ENCODE data around the gene LYSMD2.

LYSMD2 gene

GRCh38 chr15:51751697-51752683 lies 14.5 kb upstream of the LYSMD2 start:
- peak in 1 of 2 donors; percentile 11 for DNase-seq

GRCh38 chr15:51750792-51751696 lies 13.6 kb upstream of the LYSMD2 start, which contains the start of gene TMOD2:
Gene TMOD2, plus strand, starts transcription at chr15:51751597. Its CDS starts 14,845 bp downstream, at chr15:51766442.
- peak; percentile 42 to 45 for DNase-seq

DNA sequence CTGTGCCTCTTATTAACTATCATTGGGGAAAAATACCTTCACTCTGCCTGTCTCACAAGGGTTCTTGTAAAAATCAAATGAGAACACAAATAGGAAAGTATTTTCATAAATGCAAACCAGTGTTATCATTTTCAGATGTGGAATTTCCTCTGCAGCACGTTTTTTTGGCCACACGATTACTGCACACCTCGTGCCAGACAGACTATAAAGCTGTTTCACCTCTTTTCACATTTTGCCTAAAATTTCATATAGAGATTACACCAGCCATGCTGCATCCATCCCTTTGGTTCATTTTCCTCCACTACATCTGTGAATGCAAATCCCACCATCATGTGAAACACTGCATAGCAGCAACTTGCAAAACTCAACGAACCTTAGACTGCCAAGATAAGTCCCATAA lies 12.7 kb upstream of the LYSMD2 start:
- no peak for DNase-seq

- no peak for DNase-seq
Measured at GRCh38 chr15:51749307-51749706, 11.9 kb upstream of the LYSMD2 start.

DNA sequence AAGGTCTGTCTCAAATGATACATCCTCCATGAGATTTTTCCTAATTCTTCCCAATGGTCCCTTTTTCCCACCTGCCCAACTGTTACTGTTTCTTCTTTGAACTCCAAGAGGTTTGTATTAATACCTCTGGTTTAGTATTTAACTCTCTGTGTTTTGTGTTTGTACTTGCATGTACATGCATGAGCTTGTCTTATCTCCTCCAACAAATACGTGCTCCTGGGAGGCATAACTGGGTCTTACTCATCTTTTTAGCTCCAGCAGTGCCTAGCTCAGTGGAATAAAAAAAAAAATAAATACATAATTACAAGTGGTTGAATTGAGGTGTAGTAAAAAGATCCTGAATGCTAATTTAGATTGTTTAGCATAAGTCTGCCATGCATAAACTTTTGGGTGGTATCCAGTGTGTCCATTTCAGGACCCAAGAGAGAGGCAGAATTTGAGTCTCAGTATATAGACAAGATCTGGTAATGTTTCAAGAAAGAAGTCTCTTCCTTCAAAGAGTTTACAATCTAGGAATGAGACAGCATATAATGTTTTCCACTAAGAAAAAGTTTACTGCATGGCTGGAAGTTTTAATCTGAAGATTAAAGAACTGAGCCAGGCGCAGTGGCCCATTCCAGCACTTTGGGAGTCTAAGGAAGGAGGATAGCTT lies 1.7 kb upstream of the LYSMD2 start:
- DNase-seq = no peak

- no peak for DNase-seq
Measured at GRCh38 chr15:51738553-51738952, 1.1 kb upstream of the LYSMD2 start.

GRCh38 chr15:51736751-51737521 lies 519 bp downstream of the LYSMD2 start:
- DNase-seq = peak; percentile 58 to 60

- DNase-seq = no peak
Measured at GRCh38 chr15:51736069-51736468, 1.4 kb downstream of the LYSMD2 start.

- peak; percentile 20 to 27 for DNase-seq
Measured at GRCh38 chr15:51735228-51736010, 2.0 kb downstream of the LYSMD2 start.

DNA sequence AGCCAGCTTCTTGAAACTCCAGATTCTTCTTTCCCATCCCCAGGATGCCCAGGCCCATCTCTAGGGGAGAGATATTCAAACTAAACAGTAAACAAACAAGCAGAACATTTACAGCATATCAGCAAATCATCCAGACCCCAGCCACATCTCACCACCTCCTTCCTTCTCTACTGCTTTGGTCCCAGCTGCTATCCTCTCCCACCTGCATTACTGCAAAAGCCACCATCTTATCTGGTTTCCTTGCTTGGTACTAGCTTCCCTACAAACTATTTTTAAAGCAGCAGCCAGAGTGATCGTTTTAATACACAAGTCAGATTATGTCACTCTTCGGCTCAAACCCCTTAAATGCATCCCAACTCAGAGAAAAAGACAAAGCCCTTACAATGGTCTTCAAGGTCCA lies 4.8 kb downstream of the LYSMD2 start:
- no peak for DNase-seq

- peak; percentile 27 to 35 for DNase-seq
Measured at GRCh38 chr15:51731549-51732267, 5.7 kb downstream of the LYSMD2 start.

DNA sequence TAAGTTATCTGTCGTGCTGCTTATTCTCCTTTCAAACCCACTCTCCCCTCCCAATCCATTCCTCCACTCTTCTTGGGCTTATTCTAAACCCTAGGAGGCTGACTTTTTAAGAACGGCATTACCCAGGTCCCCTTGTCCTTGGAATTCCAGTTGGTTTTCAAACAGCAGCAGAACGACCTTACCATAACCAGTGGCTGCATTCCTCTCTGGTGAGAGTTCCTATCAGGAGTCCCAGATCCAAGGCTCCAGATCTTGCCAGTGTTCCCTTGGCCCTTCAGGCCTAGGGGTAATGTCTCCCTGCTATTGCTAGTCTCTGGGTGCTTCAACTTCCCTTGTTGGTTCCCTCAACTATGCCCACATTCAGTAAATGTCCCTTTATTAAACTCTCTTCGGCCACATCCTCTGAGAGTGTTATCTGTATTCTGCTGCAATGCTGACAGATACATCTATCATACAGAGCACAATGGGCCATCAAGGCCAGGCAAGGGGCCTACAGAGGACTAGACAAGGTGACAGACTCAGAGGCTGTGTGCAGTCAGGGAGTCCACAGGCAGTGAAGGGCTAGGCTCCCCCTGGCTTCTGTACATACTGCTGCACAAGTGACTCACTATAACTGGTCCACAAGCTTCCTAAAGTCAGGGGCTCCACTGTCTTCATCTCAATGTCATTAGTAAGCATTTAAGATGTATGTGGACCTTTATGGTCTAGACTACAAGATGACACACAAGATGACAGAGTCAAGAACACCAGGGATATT lies 10.1 kb downstream of the LYSMD2 start:
- DNase-seq = peak in 1 of 2 donors; percentile 22

DNA sequence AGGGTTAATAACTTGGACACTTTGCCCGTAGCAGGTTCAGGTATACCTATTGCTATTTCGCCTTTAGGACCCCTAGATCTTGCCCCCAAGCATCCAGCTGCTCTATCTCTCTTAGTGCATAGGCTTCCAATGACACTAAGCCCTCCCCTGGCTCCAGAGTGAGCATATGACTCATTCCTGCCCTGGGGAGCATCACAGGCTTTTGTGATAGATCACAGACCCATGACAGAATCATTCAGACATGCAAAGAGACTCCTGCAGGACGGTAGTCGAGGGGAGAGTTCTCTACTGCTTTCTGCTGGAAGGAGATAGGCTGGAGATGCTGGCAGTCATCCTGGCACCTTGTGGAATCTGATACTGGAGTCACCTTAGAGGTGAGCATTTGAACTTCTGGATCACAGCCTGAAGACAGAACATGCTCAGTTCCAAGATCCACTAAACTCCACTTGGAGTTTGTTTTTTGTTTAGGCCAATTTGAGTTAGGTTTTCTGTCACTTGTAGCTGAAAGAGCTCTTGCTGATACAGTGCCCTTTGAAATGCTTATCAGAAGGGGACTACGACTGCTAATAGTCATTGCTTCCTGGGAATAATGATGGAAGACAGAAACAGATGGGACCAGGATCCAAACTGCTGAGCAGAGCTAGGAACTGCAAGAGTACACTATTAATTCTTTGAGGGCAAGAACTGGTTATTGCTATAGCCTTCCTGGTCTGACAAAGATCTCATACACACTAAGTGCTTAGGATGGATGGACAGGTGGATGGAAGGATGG lies 11.0 kb downstream of the LYSMD2 start:
- DNase-seq = peak; percentile 55 to 61

- DNase-seq = no peak
Measured at GRCh38 chr15:51724673-51725072, 12.8 kb downstream of the LYSMD2 start.

- no peak for DNase-seq
Measured at GRCh38 chr15:51724199-51724598, 13.3 kb downstream of the LYSMD2 start.

GRCh38 chr15:51721199-51721960 lies 16.1 kb downstream of the LYSMD2 start:
- DNase-seq = no peak

- DNase-seq = no peak
Measured at GRCh38 chr15:51720201-51720995, 17.1 kb downstream of the LYSMD2 start.
